Kidney glomerular epithelial cell (primary cell): ENCODE measurements around the gene LPP.

Experiments
- DNase-seq: peaks from one replicate; lab custom pipeline; 2025; lab: John Stamatoyannopoulos, UW

LPP gene

GRCh38 chr3:188196232-188196990, 42.5 kb downstream of the LPP start:
- peak; percentile 18 for DNase-seq

DNA sequence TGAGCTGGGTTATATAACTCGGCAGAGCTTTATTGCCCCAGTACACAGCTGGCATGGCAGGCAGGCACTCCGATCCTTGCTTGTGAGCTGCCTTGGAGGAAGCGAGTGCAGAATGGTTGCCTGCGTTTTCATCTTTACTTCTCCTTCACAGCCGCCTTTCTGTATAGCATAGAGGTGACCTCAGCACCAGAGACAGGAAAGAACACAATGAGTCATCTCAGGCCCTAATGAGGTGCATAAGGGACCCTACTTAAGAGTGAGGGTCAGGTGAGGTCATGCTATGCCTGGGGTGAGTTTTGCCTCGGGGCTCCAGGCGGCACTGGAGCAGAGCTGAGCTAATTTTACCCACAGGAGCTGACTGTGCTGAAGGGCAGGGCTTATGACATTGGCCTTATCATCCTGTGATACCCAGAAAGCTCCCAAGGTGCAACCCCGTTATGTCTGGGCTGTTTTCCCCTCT, 43.5 kb downstream of the LPP start:
- no peak for DNase-seq

DNA sequence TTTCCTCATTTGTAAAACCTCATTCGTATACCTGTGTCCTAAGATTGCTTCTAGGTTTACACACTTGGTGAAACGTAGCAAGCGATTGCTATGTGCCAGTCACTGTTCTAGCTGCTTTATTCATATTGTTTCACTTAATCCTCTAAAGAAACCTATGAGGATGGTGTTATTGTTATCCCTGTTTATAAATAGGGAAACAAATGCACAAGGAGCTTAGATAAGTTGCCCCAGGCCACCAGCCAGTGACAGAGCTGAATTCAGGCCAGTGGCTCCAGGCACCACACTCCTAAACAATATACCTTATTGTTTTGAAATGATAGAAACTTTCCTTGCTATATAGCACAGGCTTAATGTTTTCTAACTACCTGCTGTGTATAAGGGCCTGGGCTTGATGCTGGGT, 44.0 kb downstream of the LPP start:
- no peak for DNase-seq

DNA sequence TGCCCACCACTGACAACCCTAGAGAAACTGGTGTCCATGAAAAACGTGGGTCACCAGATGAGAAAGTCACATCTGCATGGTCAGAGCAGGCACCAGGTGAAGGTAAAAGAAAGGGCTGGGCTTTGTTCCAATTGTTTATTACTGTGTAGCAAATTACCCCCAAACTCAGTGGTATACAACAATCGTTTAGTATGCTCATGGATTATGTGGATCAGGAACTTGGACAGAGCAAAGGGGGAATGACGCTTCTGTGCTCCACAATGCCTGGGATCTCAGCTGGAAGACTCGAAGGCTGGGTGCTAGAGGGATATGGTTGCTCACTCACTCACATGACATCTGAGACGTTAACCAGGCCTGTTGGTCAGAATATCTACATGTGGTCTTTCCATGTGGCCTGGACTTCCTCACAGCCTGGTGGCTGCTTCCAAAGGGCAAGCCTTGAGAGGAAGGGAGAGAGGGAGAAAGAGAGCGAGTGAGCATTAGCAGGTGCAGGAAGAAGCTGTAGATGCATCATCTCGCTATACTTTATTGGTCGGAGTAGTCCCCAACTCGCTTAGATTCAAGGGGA, 44.9 kb downstream of the LPP start:
- no peak for DNase-seq

DNA sequence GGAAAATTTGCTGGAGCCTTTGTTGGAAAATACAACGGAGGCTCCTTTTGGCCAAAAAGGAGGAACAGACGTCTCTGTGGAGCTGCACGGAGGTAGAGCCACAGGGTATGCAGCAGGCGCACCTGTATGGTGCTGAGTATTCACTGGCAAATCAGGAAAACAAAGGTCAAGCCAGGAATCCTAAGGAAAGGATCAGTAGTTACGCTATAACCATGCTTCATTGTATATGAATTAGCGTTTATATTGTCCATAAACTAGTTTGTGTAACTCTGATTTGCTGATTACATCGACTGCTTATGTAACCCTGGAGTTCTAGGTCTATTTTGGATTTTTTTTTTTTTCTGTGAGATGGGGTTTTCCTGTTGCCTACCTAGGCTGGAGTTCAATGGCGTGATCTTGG, 45.4 kb downstream of the LPP start:
- DNase-seq, result no peak

DNA sequence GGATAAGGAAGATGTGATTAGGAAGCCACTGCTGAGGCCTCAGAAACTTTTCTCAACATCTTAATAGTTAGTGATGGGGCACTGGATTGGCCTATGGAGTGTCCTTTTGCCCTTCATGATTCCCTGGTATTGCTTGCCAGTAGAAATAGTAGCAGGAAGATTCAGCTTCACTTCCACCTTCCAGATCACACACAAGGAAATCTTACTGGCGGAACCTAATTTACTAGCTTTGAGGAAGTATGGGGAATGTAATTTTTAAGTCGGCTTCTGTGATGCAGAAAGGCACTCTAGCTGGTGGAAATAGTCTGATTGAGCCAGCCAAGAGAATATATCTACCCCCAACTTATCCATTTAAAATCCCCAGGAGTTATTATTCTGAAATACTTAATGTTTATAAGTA, 46.5 kb downstream of the LPP start:
- no peak for DNase-seq

DNA sequence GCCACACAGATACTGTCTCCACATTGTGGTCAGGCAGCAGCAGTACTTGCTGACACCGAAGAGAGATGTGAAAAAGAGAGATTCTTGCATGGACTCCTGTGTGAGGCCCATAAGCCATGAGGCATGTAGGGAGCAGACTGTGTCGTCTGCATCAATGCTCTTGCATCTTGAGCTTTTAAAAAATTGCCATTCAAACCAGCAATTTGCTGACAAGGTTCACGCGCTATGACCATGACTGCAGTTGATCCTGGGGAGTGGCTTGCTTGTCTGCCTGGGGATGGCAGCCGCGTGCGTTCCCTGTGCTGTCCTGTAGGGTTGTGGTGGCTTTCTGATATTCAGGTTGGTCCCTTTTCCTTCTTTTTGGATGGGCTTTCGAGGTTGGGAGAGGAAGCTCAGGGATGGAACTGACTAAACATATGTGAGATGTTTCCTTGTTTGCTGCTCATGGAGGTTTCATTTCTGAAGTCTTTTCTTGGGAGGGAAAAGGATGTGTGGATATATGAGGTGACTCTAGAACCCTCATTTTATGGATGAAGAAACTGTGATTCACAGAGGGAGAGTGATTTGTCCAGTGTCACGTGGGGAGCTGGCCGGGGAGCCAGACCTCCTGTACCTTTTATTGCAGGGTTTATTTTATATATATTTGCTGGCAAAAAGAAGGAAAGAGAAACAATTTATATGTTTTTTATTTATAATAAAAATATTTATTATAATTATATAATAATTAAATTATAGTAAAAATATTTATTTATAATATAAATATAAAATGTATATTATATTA, 48.6 kb downstream of the LPP start:
- no peak for DNase-seq

DNA sequence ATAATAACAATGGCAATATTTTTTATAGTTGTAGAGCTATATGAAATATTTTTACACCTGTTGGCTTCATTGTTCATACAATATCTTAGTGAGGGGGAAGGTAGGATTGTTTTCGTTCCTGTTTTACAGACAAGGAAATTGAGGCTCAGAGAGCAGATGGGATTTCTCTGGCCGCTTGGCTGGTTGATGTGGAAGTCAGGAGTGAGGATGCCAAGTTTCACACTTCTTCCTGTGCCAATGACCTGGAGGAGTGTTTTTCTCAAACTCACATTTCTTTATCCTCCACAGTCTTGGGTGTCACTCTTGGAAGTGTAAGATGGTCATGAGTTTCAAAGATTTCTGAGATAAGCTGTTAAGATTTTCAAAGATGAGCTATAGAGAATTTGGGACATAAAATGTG, 50.6 kb downstream of the LPP start:
- DNase-seq, result no peak

GRCh38 chr3:188205992-188206416, 52.0 kb downstream of the LPP start:
- DNase-seq, result no peak

DNA sequence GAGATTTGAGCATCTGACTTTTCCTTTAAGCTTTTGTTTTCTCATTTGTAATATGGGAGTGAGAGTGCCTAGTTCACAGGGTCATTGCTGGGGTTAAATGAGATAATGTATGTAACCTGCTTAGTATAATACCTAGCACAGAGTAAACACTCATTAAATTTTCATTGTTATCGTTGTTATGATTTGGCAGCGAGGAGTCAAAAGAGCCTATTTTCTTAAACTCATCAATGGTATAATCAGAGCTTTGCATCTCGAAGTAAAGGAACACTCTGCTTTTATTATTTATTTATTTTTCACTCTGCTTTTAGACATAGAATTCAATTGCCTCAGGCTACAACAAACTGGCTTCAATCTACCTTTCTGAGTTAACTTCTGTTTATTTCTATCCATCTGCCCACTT, 52.8 kb downstream of the LPP start:
- DNase-seq, result no peak

DNA sequence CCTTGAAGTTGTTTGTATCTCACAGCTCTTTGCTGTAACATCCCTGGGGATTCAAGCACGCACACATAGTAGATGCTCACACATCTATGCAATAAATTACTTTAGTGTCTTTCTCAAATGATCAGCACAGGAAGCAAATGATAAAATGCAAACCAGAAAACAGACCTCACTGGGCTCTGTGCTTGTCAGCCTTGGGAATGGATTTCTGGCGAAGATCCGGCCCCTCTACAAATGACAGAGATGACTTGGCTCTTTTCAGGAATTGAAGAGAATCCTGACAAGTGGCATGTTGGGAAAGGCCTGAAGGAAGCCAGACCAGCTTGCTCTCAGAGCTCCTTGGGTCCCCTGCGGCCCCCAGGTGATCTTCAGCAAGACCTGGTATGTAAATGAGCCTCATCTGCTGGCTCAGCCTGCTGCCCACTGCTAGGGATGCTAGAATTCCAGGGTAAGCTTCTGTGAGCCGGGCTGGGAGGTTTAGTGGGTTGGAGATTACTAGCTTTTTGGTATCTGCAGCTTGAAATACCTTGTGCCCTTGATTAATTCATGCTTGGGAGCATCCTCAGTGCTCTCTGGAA, 54.1 kb downstream of the LPP start:
- DNase-seq, result no peak

GRCh38 chr3:188208516-188208981, 54.6 kb downstream of the LPP start:
- DNase-seq, result peak; percentile 45

DNA sequence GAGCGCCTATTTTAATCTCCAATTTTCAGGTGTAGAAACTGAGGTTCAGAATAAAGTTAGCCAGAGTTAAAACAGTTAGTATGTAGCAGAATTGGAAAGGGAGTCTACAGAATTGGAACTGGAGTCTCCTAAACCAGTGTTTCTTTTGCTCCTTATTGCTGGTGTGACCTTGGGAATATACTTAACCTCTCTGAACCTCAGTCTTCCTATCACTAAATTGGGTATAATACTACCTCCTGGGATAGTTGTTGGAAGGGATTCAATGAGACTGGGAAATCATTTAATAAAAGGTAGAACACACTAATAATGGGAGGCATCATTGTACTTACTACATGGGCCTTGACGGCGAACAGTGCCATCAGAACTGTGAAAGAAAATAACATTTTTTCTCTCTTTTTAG, 55.1 kb downstream of the LPP start:
- no peak for DNase-seq

GRCh38 chr3:188209740-188210139, 55.8 kb downstream of the LPP start:
- no peak for DNase-seq

GRCh38 chr3:188211476-188211875, 57.5 kb downstream of the LPP start:
- peak; percentile 27 for DNase-seq

DNA sequence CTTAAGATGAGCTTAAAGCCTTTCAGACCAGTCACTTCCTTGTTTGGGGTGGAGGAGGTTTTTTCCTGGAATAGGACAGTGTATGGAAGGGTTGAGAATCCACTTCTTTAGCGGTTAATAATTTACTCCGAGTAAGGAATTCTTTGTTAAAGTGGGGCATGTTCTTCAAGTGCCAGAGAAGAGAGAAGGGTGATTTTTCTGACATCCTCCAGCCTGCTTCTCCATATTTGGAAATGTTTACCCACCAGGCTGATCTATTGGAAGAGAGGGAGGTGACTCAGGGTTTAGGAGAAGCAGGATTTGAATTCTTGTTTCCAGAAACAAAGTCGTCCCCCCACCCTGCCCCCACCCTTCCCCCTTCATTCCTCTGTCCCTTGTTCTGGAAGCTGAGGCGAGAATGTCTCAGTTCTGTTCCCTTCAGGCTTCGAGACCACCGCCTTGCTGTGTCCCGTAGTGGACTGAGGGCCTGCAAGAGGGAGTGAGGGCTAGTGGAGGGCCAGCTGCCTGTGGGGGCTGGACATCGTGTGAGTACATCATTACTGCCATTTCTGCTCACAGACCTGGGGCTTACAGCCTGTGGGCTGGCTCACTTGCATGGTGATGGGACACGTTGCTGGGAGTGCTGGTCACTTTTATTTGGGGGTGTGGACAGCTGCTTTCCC, 58.5 kb downstream of the LPP start:
- DNase-seq, result peak; percentile 99

GRCh38 chr3:188214442-188214841, 60.5 kb downstream of the LPP start:
- DNase-seq, result no peak

DNA sequence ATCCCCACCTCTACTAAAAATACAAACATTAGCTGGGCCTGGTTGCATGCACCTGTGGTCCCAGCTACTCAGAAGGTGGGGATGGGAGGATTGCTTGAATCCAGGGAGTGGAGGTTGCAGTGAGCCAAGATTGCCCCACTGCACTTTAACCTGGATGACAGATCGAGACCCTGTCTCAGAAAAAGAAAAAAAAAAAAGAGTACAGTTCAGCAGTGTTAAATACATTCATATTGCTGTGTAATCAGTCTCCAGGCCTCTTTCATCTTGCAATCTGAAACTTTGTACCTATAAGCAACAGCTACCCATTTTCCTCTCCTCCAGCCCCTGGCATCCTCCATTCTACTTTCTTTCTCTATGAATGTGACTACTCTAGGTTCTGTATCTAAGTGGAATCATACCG, 61.2 kb downstream of the LPP start:
- no peak for DNase-seq

- no peak for DNase-seq
Measured at GRCh38 chr3:188217011-188217463, 63.1 kb downstream of the LPP start.

- no peak for DNase-seq
Measured at GRCh38 chr3:188217726-188218125, 63.8 kb downstream of the LPP start.

GRCh38 chr3:188218603-188219002, 64.6 kb downstream of the LPP start:
- DNase-seq, result no peak

DNA sequence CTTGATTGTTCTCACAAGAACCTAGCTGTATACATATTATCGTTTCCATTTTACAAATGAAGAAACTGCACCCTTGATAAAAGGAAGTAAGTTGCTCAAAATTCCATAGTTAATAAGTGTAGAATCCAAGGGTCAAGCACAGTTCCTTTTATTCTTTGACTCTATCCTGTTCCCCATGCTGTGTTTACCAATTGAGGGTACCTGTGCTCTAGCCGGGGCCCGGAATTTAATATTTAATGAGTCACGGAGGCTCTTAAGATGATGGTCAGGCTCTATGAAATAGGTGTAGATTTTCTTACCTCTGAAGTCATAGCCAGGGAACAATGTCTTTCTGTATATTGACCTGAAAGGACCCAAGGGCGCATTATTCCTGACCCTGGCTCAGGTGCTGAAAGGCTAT, 65.2 kb downstream of the LPP start:
- DNase-seq, result no peak
